ENCODE measurements around the gene KSR2.

GRCh38 chr12:117547209-117547608 lies 421.6 kb downstream of the KSR2 start:
- TF ChIP-seq CTCF (IDR thresholded peaks at IDR 0.05) (no peak), POLR2A (IDR thresholded peaks at IDR 0.05) (no peak), POLR2AphosphoS5 (IDR thresholded peaks at IDR 0.05) (no peak)
